ENCODE measurements around the gene HTR4. TPM values are rescaled to one million over a fixed set of nuclear protein-coding genes. Genes with fewer than 3 reads are reported as not detected.

The HTR4 gene
- total RNA-seq, 2 experiments from 2014 or later, result not detected

DNA sequence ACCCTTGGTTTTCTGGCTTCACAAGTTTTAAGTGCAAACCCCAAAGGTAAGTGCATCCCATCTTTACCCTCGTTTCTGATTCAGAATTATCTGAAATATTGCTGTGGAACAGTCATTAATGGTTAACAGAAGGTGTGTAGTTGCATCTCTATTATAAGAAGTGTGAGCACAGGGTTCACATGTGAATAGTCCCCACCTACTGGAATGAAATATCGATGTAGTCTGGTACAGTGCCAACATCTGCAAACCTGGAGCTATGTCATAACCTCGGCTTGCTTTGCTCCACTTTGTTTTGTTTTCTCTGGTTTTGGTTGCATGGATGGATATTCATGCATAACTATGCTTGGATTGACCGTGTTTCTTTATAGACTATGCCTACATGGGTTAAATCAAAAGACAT is 12.6 kb downstream of the HTR4 start:
- Mint-ChIP-seq H3K4me1 (no peaks in the 10 kb centered on the region), H3K4me3 (no peak overlapping the region), H3K27me3 (peaks cover 8% of the 10 kb centered on the region), H3K36me3 (ENCODE audit: low read depth) (no peaks in the 10 kb centered on the region), H3K9me3 (no peaks in the 10 kb centered on the region), H3K27ac (no peak overlapping the region)
- POLR2A ChIA-PET, result no interaction called here
- no peak for DNase-seq
- CTCF ChIA-PET, result no interaction called here

DNA sequence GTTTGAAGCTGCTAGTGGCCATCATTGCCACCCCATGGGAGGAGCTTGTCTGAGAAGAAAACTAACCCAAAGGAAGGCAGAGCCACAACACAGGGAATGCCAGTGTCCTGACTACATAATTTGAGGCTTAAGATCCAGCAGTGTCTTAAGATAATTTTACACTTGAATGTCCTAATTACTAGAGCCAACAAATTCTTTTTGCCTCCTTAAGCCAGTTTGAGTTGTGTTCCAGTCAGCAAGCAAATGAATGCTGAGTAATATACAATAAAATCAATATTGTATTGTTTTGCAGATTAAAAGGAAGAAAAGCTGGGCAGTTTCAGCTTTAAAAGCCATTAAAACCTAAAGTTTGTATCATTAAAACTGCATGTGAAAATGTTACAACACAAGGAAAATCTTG is 13.9 kb downstream of the HTR4 start:
- Mint-ChIP-seq H3K4me1 (no peaks in the 10 kb centered on the region), H3K27ac (no peak overlapping the region), H3K4me3 (no peak overlapping the region), H3K9me3 (no peaks in the 10 kb centered on the region), H3K27me3 (peaks cover 5% of the 10 kb centered on the region), H3K36me3 (ENCODE audit: low read depth) (no peaks in the 10 kb centered on the region)
- ChIA-PET POLR2A (no interaction called here), CTCF (interaction anchor here (0.6 to 1.4 kb wide), 2 partner anchors 40 to 90 kb away, joined by 3 read pairs; no protein-coding TSS in a partner anchor)
- DNase-seq, result no peak

DNA sequence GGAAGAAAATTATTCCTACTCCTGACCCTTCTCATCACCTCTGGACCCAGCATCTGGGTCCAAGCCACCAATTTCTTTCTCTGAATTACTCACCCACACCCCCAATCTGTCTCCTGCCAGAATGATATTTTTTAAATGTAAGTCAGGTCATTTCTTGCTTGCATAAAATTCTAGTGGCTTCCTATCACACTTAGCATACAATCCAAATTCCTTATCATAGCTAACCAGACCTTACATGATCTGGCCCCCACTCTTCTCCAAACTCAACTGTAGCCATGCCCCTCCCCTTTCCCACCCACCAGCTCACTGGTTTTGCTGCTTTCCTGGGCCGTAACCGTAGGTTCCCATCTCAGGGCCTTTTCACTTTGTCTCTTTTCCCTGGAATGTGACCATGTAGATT is 15.2 kb downstream of the HTR4 start:
- H3K36me3 Mint-ChIP-seq (ENCODE audit: low read depth), result no peaks in the 10 kb centered on the region

DNA sequence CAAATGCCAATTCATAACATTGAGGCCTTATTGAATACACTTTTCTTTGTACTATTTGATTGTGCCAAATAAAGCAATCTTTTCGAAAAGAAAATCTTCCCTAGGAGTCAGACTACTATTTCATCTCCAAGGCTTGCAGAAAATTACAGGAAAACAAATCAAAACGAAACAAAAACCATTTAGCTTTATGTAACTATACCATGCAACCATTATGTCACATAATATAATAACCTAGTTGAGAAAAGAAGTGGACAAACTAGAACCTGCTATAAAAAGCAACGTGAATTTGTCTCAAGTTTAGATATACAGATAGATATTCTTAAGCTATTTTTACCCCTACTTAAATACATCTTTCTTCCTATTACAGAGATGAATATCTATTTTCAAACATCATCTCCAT is 18.0 kb downstream of the HTR4 start:
- no peaks in the 10 kb centered on the region for H3K36me3 Mint-ChIP-seq (ENCODE audit: low read depth)

More for the DNA sequence above, 15.2 kb downstream of the HTR4 start:
- Mint-ChIP-seq H3K27ac (no peak overlapping the region), H3K4me3 (no peak overlapping the region), H3K27me3 (peaks cover 6% of the 10 kb centered on the region), H3K4me1 (no peaks in the 10 kb centered on the region), H3K9me3 (no peaks in the 10 kb centered on the region)
- CTCF ChIA-PET, result no interaction called here
- DNase-seq, result no peak
- POLR2A ChIA-PET, result no interaction called here

DNA sequence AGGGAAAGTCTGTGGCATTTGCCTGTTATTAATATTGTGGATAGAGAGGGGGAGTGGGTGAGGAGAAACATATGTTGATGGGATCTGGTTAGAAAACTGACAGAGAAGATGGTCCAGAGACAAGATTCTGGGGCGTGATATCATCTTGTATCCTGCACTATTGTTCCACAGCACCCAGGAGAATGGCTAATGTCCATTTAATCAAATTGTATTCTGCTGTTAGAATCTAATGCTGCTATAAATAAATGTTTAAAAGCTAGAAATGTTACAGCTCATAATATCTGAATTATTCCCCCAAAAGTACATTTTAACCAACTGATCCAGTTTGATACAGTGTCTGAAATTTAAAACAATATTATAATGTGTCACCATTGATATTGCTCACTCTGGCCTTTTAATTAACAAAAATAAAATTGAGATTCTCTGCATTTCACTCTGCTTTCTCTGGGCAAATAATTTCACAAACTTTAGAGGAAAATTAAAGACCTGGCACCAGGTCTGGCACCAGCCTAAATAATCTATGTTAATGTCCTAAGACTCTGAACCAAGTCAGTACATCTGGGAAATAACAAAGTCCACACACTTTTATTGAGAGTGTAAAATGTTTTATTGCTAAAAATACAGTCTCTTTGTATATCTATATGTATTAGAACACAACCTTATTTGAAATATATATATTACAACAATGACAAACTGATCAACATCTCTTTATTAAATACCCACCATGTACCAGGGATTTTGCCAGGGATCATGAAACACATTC is 18.8 kb downstream of the HTR4 start:
- DNase-seq, result no peak
- Mint-ChIP-seq H3K27ac (no peak overlapping the region), H3K9me3 (no peaks in the 10 kb centered on the region), H3K27me3 (peaks cover 12% of the 10 kb centered on the region), H3K4me3 (no peak overlapping the region), H3K4me1 (no peaks in the 10 kb centered on the region), H3K36me3 (ENCODE audit: low read depth) (no peaks in the 10 kb centered on the region)
- ChIA-PET POLR2A (no interaction called here), CTCF (no interaction called here)

More for the DNA sequence above, 18.0 kb downstream of the HTR4 start:
- ChIA-PET CTCF (no interaction called here), POLR2A (no interaction called here)
- Mint-ChIP-seq H3K4me3 (no peak overlapping the region), H3K4me1 (no peaks in the 10 kb centered on the region), H3K9me3 (no peaks in the 10 kb centered on the region), H3K27me3 (peaks cover 8% of the 10 kb centered on the region), H3K27ac (no peak overlapping the region)
- no peak for DNase-seq

DNA sequence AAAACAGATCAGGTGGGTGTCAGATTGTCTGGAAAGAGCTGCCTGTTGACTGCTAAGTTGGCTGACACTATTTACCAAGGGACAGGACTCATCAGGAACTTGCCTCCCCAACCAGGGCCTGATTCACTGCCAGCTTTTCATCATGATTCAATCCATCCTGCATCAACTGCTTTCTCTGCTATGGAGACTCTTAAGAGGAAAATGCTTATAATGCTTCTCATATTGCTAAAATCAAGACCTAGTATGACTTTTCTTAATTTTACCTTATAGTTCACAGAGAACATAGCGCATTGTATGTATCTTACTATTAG is 21.3 kb downstream of the HTR4 start:
- no peaks in the 10 kb centered on the region for H3K36me3 Mint-ChIP-seq (ENCODE audit: low read depth)
- no peaks in the 10 kb centered on the region for H3K9me3 Mint-ChIP-seq
- H3K27me3 Mint-ChIP-seq, result peaks cover 10% of the 10 kb centered on the region
- H3K4me1 Mint-ChIP-seq, result no peaks in the 10 kb centered on the region
- CTCF ChIA-PET, result no interaction called here
- H3K4me3 Mint-ChIP-seq, result no peak overlapping the region
- H3K27ac Mint-ChIP-seq, result no peak overlapping the region
- no peak for DNase-seq
- POLR2A ChIA-PET, result no interaction called here

DNA sequence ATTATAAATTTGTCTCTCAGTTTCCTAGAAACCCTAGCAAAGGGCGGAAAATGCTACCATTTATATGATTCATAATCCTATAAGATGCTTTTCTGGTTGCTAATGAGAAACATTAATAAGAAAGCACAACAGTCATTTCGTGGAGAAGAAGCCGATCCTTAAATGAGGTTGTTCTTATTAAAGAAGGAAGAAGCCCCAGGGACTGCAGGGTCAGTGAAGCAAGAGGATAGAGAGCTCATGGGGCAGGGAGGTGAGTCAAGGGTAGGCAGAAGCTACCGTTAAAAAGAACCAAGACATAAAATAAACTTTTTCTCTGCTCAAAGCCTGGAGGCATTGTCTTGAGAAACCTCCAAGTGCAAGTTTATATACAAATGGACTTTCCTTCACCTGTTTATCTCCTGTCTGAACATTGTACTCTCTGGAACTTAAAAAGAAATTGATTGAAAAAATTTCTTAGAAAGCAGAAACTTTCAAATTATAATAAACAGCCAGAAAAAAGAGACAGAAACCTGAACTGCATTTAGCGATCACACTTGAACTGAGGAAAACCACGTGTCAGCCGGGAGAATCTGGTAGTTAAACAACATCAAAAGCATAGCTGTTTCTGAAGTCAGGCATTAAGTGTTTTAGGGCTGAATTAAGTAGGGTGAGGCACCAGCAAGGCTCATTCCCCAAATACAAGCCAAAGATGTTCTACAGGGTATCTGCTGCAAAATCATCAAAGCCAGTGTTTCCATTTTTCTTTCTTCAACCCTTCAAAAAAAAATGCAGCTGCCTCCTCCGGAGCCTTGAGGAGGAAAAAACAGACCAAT is 21.9 kb downstream of the HTR4 start:
- ChIA-PET POLR2A (no interaction called here), CTCF (no interaction called here)

DNA sequence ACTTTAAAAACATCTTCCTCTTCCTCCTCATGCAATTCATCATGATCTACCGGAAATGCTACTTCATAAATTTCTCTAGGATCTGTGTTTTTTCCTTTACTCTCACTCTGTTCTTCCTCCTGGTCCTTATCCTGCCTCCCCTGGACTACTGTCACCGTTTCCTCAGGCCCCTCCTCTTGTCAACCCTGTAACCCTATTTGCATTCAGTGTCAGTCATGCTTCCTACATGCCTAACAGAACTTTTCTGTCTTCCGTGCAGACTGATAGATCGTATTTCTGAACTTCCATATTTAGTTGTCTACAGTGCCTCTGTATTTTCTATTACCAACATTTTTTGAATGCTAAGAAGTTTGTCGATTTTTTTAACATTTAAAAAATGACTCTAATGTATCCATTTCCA is 27.3 kb downstream of the HTR4 start:
- H3K4me3 Mint-ChIP-seq, result no peak overlapping the region

More for the DNA sequence above, 21.9 kb downstream of the HTR4 start:
- no peak for DNase-seq
- Mint-ChIP-seq H3K4me1 (no peaks in the 10 kb centered on the region), H3K27me3 (peaks cover 10% of the 10 kb centered on the region), H3K4me3 (no peak overlapping the region), H3K27ac (no peak overlapping the region), H3K36me3 (ENCODE audit: low read depth) (no peaks in the 10 kb centered on the region), H3K9me3 (no peaks in the 10 kb centered on the region)

DNA sequence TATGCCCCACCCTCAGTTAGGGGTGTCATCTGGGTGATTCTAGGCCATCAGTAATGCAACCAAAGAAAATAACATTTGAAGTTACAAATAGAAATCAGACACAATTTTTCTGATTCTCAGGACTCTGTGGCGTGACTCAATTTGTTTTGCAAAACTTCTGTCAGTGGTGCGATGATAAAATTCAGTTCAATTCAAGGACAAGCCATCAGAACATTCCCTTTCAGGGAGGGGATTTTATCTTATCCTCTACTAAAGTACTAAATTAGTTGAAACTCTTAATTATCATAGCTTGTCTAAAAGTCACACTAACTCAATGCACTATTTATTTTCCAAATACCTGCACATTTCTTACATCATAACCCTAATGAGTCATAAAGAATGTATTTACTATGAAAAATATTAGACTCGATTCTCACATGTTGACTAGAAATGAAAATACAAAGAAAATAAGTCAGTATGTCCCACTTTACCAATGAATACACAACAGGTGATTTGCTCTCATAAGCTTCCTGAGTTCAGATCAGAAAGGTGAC is 28.2 kb downstream of the HTR4 start:
- no peak overlapping the region for H3K27ac Mint-ChIP-seq
- H3K4me1 Mint-ChIP-seq, result peaks cover 10% of the 10 kb centered on the region
- H3K9me3 Mint-ChIP-seq, result no peaks in the 10 kb centered on the region
- H3K4me3 Mint-ChIP-seq, result no peak overlapping the region
- H3K27me3 Mint-ChIP-seq, result peaks cover 23% of the 10 kb centered on the region
- ChIA-PET POLR2A (no interaction called here), CTCF (no interaction called here)
- no peak for DNase-seq
- no peaks in the 10 kb centered on the region for H3K36me3 Mint-ChIP-seq (ENCODE audit: low read depth)

More for the DNA sequence above, 27.3 kb downstream of the HTR4 start:
- Mint-ChIP-seq H3K9me3 (no peaks in the 10 kb centered on the region), H3K27me3 (peaks cover 25% of the 10 kb centered on the region), H3K4me1 (peaks cover 4% of the 10 kb centered on the region), H3K27ac (no peak overlapping the region), H3K36me3 (ENCODE audit: low read depth) (no peaks in the 10 kb centered on the region)
- ChIA-PET CTCF (no interaction called here), POLR2A (no interaction called here)
- DNase-seq, result no peak

DNA sequence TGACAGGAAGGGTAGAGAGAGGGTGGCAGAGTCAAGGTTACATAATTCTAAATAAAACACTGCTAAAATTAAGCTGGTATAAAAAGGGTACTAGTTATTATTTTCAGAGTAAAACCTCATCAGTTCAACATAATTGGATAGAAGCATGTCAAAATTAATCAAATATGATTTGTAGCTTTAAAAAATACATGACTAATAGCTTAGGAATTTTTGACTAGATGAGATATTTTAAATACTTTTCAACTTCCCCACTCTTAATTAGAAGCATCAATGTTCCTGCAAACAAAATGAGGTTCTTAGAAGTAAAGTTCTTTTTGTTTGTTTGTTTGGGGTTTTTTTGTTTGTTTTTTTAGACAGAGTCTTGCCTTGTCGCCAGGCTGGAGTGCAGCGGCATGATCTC is 29.1 kb downstream of the HTR4 start:
- Mint-ChIP-seq H3K4me1 (peaks cover 17% of the 10 kb centered on the region), H3K36me3 (ENCODE audit: low read depth) (no peaks in the 10 kb centered on the region), H3K27me3 (peaks cover 21% of the 10 kb centered on the region), H3K4me3 (no peak overlapping the region), H3K27ac (no peak overlapping the region), H3K9me3 (no peaks in the 10 kb centered on the region)
- DNase-seq, result no peak
- POLR2A ChIA-PET, result no interaction called here
- CTCF ChIA-PET, result no interaction called here

DNA sequence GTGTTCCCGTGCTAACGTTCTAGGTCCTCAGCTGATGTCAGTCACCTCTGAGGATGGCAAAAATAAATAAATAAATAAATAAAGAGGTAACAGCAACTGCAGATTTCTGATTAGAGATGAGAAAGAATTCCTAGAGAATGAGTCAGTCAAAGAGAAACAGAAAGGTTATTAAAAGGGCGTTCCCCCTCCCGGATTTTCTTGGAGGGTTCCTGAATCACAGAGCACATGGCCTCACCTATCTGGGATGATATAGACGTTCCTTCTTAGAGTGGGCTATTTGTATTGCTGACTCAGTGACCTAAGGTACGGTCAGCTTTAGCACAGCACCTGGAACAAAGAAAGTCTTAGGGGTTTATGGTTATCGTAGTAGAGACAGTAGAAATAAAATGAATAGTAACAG is 30.6 kb downstream of the HTR4 start:
- no peaks in the 10 kb centered on the region for H3K9me3 Mint-ChIP-seq
- no peak for DNase-seq
- POLR2A ChIA-PET, result no interaction called here
- CTCF ChIA-PET, result no interaction called here
- H3K27me3 Mint-ChIP-seq, result peaks cover 22% of the 10 kb centered on the region
- no peak overlapping the region for H3K27ac Mint-ChIP-seq
- peaks cover 28% of the 10 kb centered on the region for H3K4me1 Mint-ChIP-seq
- no peak overlapping the region for H3K4me3 Mint-ChIP-seq
- no peaks in the 10 kb centered on the region for H3K36me3 Mint-ChIP-seq (ENCODE audit: low read depth)

DNA sequence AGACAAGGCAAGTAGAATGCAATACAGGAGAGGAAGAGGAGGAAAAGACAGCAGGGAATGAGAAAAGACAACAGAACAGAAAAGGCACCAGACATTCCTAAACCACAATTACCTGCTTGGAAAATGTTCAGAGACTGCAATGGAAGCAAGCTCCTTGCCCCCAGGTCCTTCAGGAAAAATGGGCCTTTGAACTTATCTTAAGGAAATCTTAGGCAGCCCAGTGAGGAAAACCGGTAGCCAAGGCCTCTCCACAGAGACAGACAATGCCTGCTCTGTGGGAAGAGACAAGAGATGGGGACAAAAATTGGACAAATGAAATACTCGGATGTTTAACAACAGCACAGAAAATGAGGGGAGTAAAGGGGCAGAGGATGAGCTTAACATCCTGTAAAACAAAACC is 31.2 kb downstream of the HTR4 start:
- no peak for DNase-seq
- H3K9me3 Mint-ChIP-seq, result no peaks in the 10 kb centered on the region
- ChIA-PET POLR2A (no interaction called here), CTCF (no interaction called here)
- H3K4me1 Mint-ChIP-seq, result peaks cover 29% of the 10 kb centered on the region
- H3K27me3 Mint-ChIP-seq, result peaks cover 28% of the 10 kb centered on the region
- no peak overlapping the region for H3K27ac Mint-ChIP-seq
- no peak overlapping the region for H3K4me3 Mint-ChIP-seq
- no peaks in the 10 kb centered on the region for H3K36me3 Mint-ChIP-seq (ENCODE audit: low read depth)

DNA sequence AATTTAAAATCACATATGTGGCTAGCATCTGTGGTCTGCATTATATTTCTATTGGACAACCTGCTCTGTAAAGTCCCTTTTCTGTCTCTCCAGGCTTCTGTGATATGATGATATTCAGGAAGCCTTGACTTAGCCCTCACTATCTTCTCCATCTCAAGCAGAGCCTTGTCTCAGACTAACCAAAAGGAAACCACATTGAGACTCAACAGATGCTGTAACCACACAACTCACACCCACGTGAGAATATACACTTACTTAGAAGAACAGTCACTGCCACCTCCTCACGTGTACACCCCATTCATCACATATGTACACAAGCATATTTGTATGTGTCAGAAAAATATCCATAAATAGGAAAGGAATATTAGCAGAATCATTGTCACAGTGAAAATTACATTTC is 33.6 kb downstream of the HTR4 start:
- Mint-ChIP-seq H3K4me1 (peaks cover 29% of the 10 kb centered on the region), H3K36me3 (ENCODE audit: low read depth) (no peaks in the 10 kb centered on the region), H3K27ac (no peak overlapping the region), H3K9me3 (no peaks in the 10 kb centered on the region), H3K27me3 (peaks cover 33% of the 10 kb centered on the region), H3K4me3 (no peak overlapping the region)
- peak; percentile 40 for DNase-seq
- ChIA-PET POLR2A (no interaction called here), CTCF (no interaction called here)

DNA sequence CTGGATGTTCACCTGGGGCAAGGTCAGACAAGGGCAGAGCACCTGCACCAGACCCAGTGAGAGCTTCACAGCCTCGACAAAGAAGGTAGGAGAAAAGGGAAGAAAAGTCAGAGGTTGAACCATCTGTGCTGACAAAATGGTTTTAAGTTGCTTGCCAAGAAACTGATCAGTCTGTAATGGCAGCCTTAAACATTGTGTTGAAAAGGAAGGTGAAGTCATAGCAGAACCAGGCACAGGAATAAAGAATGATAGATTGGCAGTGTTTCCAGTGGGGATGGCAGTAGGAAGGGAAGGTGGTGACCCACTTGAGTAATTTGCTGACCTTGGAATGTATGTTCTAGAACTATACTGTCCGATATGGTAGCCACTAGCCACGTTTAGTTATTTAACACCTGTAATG is 34.2 kb downstream of the HTR4 start:
- POLR2A ChIA-PET, result no interaction called here
- H3K27me3 Mint-ChIP-seq, result peaks cover 33% of the 10 kb centered on the region
- H3K36me3 Mint-ChIP-seq (ENCODE audit: low read depth), result no peaks in the 10 kb centered on the region
- CTCF ChIA-PET, result no interaction called here
- DNase-seq, result no peak
- no peak overlapping the region for H3K4me3 Mint-ChIP-seq
- peaks cover 29% of the 10 kb centered on the region for H3K4me1 Mint-ChIP-seq
- no peaks in the 10 kb centered on the region for H3K9me3 Mint-ChIP-seq
- H3K27ac Mint-ChIP-seq, result no peak overlapping the region

Measured in activated CD4-positive, alpha-beta memory T cell treated with anti-CD3 and anti-CD28 coated beads, Interleukin-2, amount 10 ng/mL, durations not matched to agents 7 days and 5 days (primary cell).